HuH-7.5 (cell line): ENCODE measurements around the gene PDE9A.

Experiments
- DNase-seq: peaks from one replicate; pipeline ENCODE4 v3.0.0; 2011; ENCODE audit warnings: low spot score

Gene PDE9A

DNA sequence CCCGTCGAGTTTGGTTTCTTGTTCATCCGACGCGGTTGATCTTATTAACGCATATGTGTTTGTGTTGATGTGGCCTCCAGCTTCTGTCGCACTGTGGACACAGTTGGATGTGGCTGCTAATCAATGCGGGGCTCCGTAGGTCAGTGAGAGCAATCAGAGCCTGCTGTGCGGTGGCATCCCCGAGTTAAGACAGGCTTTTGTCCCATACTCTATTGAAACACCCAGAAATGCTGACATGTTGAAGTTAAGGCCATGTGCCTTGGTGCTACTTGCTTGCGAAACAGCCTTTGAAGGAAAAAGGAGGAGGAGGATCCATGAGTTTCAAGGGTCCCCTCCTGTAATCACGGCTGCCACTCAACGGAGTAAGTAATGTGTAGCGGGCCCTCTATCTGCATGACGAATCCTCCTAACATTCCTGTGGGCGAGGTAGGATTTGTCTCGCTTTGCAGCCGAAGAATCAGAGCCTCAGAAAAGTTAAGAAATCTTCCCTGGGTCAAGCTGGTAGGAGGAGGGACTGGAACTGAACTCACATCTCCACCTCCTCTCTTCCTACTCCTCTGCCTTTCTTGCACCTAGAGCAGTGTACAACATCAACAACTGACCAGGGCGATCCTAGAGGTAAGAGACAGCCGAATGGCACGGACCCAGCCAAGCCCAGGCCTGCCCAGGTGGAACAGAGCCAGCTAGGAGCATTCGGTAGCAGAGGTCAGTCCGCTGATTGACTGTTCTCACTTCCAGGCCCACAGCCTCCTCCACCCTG, 19.5 kb downstream of the PDE9A start:
- no peak for DNase-seq

DNA sequence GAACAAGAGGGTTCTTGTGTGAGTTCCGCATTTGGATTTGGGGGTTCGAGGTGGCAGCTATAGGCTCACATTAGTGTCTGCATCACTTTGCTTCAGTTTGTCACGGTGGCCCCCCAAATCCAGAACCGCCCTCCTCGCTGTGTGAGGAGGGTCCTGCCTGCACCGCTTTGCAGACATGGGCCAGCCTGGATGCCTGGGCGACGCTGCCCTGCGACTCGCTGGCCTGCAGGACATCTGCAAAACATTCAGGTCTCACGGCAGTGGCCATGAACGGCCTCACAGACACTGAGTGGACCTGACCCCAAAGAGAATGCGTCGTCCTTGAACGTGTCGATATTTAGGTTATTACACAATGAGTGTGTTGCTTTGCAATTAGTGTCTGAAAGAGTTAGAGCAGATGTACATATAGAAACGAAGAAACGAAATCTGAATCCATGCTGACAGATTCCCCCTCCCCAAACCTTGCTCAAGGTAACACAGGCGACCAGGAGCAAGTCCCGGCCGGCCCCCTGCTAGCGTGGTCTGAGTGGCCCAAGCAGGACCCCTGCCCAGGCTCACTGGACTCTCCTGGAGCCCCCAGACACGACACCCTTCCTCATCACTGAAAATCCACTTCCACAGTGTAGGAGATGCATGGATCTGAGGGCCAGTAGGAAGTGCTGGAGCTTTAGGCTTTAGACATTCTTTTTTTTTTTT, 20.4 kb downstream of the PDE9A start:
- no peak for DNase-seq

DNA sequence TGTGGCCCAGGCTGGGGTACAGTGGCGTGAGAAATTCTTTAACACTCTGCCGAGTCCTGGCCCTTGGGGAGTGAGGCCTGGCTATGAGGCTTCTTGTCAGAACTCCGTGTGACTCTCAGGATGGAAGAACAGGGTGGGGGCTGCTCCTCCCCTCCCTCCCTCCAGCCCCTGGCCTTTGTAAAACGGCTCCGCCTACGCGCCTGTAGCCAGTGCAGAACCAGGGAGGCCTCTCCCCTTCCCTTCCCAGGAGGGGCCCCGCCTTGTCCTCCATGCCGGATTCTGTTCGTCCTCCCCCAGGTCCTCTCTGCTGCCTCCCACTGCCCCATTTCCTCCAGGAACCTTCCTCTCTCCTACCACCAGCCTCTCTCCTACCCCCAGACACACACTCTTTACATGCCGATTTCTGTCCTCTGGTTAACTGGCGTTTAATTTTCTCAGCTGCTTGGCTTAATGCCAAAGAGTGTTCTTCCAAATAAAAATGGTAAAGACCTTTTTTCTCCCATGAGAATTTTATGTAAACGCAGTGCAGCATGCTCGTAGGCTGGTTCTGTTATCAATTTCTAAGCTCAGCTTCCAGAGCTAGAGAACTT, 21.0 kb downstream of the PDE9A start:
- no peak for DNase-seq

DNA sequence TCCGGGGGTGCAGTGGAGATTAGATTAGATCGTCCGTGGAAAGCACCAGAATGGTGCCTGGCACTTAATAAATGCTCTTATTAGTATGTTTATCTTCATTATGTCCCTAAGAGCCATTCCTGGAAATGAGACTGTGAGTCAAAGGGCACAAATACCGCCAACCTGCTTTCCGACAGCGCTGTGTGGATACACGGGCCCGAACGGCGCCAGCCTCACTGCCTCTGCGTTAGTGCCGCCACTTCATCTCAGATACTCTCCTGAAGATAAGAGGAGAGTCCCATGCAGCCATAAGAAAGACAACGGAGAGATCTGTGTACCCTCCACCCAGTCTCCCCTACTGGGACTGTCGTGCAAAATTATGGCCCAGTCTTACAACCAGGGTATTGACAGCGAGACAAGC, 22.0 kb downstream of the PDE9A start:
- no peak for DNase-seq

DNA sequence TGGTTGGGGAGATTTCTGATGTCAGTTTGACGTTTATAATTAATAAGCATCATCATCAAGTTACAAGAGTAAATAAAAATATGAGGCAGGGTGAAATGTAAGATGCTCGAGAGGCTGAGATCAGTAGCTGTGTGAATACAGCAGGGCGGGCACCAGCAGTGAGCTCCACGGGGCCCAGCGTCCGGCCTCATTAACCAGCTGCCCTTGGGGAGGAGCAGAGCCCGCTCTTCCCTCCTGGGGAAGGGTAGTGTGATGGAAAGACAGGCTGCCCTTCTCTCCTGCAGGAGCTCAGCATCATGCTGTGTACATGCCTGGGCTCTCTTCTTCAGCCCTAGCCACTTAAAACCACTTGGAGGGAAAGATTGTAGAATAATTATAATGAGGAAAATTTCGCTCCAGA, 23.4 kb downstream of the PDE9A start:
- DNase-seq = no peak

DNA sequence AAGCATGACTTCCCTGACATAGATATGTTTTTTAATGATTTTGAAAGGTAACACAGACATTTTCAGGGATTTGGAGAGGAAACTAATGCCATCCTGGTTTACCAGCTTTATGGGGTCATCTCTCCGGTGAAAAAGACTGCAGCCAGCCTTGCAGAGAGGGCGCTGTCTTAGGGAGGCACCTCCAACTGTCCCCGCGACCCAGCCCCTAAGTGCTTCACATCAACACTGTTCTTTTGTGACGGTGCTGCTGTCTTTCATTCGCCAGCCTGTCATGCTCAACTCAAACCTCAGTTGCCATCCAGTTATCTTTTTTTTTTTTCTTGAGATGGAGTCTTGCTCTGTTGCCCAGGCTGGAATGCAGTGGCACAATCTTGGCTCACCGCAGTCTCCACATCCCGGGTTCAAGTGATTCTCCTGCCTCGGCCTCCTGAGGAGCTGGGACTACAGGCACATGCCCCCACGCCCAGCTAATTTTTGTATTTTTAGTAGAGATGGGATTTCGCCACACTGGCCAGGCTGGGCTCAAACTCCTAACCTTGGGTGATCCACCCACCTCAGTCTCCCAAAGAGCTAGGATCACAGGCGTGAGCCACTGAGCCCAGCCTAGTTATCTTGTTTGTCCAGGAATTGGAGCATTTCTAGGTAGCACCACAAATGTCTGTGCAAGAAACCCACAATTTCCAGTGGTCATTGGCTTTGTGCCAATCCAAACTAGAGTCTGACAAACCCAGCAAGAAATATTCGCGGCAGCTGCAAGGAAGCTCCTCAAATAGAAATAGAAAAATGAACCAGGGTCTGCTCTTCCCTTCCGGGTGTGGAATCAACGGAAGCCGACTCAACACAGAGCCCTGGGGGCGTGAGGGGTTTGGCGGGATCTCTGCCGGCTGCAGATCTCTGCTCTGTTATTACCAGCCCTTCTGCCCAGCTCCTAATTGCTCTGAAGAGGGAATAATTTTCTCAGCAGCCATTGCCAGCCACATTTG, 24.2 kb downstream of the PDE9A start:
- no peak for DNase-seq

DNA sequence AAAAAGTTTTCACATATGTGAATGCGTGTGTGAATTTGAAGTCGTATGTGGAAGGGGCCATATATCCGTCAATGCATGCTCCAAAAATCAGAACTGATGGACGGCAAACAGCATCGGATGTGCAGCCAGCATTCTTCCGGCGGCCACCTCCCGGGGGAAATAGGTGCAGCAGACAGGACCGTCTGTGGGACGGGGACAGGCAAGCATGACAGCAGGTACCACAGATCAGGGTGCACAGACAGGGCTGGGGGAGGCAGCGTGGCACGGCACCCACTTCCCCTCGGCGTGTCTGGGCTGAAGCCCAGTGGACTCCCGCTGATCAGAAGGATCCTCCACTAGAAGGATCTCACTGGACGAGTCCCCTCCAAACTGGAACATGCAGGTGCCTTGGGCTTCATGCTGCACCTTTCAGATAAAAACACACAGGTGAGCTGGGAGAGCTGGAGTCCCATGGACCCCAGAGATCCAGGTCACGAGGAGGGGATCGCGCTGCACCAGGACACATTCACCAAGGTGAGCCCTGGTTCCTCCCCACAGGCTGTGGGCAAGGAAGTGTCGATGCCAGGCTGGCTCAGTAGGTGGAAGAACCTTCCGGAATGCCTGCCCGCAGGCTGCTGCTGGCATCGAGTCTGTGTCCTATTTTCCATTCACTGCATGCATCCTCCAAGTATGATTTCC, 25.3 kb downstream of the PDE9A start:
- DNase-seq = no peak

DNA sequence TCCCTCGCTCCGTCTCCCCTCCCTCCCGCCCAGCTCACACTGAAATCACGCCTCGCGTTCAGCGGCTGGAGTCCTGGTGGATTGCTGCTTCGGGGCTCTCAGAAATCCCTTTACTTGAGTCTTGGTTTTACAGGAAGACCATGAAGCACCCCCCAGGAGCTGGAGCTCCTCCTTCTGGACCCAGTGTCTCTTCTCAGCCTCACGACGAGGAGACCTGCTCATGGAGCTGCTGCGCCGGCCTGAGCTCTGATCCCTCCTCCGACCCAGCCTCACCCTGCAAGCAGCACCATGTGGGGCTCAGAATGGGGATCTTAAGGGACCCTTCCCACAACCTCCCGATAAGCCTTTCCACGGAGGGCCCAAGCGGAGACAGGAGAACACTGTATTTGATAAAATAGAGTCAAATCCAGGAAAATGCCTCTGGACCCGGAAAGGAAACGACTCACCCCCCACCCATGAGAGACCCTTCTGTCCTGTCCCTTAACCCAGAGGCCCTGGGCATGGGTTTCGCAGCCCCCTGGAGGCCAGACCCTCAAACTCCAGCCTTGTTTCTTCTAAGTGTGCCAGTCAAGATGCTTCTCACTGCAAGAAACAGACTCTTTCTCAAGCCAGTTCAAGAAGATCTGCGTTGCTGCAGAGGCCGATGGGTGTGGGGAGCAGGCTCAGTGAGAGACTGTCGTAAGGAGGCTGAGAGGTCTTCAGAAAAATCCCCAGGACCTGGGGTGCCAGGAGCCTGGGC, 26.1 kb downstream of the PDE9A start:
- DNase-seq = no peak

DNA sequence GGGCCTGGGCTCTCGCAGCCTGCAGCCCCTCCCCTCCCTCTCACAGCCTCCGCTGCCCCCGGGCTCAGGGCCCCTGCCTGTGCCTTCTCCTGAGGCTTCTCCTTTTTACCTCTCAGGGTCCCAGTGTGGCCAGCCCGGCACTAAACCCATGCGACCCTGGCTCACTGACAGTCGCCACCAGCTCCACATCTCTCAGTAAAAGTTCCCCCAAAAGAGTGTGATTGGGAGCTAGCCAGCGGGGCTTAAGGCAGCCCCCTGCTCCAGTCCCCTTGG, 26.6 kb downstream of the PDE9A start:
- DNase-seq = no peak

DNA sequence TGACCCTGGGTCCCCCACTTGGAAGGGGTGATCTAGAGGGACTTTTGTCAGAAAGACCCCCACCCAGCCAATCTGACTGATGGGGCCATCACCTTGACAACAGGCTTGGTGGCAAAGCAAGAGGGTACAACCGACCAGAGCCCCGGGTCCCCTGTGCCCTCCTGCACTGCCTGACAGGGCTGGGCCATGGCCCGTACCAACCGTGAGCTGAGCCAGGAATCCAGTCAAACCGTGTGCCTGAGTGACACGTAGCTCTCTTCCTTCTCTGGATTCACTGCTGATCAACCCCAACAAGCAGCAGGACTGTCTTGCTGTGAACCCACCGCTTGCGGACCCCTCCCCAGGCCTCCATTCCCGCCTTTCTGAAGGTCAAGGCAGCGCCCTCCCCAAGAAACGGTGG, 27.0 kb downstream of the PDE9A start:
- DNase-seq = no peak

DNA sequence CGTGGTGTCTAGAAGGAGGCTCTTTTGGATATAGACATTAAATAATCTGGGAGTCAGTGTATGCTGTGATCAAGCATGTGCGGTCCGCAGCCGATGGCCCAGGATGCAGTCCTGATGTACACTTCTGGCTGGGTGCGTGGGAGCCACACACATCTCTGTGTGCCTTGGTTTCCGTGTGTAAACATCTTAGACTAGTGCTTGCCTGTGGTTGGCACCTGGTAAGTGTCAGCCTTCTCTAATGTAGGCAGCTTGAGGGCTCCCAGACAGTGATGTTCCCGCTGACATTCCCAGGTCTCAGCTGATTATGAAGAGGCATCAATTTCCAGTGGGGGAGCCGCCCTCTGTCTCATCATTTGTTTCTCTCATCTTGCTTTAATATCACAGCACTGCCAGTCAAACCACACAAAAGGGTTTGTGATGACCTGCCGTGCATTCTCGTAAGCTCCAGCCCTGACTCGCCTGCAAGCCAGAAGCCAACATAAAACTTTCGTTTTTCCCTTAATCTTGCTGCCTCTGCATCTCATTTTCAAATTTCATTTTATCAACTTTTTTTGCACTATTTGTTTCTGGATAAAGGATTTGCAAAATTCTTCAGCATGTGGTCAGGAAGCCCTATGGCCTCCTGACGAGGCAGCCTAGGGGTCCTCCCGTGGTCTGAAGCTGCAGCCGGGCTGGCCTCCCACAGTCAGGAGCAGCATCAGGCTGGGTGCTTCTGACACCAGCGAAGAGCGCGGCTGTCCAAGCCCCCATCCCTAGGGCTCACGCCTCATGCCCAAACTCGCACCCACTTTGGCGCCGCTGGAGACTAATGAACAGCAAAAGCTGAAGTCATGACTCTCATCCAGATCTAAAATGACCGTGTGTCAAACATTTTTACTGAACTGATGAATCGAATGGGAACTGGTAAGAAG, 28.1 kb downstream of the PDE9A start:
- DNase-seq = no peak

DNA sequence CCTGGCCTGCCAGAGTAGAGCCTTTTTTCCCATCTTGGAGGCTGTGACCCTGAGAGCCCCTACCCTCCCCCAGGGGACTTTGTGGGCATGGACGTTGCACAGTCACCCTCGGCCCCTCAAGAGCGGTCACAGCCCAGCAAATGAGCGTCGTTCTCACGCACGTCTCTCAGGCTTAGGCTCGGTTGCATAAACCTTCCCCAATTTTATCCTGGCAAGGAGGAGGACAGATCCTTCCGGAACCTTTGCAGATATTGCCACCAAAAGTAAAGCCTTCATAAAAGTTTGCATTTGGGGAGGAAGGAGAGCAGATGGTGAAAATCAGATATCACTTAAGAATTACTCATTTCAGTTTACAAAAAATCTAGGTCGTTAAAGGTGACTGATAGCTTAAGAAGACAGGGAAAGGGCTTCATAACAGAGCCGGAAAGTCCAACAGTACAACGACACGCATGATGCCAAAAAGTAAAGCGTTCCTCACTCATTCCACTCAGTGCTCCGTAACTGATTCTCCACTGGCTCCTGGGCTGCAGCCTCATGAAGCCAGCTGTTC, 29.3 kb downstream of the PDE9A start:
- no peak for DNase-seq

DNA sequence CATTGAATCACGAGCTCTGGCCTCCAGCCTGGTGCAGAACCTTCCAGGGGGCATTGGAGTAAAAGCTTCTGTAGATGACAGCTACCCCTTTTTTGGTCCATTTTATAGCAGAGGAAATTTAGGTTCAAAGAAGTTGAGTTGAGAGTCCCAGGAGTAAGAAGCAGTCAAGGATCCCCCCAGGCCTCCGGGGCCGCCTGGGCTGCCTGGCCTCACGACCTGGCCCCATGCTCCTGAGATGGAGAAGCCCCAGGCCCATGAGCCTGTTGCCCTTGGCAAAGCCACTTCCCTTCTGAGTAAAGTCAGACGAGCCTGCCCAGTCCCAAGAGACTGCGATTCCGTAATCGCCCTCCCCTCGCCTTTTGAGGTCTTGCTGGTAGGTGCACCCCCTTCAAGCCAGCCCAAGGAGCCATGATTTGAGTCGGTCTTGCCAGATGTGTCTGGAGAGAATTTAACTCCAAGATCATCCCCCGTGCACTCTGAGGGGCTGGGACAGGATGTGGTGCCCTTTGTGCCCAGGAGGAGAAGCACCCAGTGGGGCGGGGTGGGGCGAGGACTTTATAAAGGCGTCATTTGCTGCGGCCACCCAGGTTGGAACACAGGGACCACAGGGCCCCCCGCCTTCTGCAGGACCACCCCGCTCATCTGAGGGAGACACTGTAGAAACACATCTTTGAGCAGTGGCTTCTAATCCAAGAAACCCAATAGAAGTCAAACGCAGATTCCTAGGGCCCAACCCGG, 30.1 kb downstream of the PDE9A start:
- no peak for DNase-seq

DNA sequence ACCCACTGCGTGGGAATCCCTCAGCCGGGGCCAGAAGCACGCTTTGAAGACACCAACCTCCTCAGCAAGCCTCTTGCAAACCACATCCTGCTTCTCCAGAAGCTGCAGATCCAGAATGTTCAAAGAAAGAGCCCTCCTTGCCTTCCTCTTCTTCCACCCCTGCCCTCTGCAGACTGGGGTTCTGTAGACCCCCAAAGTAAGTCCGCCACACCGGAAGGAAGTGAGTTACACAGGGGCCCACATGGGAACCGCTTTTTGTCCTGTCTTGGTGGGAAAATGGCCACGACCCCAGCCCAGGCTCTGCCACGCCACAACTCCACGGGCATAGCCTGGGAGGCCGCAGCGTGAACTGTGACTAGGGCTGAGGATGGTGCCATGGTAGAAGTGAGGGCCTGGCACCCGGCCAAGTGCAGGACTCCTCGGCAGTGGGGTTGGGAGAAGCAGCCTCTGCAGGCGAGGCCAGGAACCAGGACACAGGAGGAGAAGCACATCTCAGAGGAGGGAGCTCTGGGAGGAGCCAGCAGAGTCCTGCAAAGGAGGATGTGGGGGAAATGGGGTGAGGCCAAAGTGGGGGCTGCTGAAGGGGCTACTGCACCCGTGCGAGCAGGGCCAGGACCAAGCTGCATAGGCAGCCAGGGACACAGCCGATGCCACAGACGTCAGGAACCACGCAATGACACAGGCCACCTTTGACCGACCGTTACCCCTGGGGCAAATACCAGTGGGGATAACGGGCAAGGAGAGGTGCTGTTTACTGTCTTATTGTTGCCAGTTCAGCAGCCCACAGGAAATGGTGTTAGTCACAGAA, 30.9 kb downstream of the PDE9A start:
- DNase-seq = no peak

DNA sequence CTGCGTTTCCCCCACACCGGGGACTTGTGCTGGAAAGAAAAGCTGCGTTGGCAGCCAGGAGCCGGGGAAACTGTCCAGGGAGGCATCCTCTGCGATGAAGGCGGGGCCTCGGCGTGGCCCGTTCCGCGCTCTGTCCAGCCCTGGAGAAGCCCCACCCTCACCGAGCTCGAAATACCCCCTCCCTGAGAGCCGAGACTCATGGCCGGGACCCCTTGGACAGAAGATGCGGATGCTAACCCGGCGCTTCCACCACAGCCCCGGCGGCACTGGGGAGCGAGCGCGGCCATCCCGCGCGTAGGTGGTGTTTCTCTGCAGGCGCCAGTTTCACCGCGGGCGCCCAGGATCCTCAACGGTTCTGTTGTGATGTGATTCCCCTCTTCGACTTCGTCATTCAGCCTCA, 31.6 kb downstream of the PDE9A start:
- DNase-seq = no peak

DNA sequence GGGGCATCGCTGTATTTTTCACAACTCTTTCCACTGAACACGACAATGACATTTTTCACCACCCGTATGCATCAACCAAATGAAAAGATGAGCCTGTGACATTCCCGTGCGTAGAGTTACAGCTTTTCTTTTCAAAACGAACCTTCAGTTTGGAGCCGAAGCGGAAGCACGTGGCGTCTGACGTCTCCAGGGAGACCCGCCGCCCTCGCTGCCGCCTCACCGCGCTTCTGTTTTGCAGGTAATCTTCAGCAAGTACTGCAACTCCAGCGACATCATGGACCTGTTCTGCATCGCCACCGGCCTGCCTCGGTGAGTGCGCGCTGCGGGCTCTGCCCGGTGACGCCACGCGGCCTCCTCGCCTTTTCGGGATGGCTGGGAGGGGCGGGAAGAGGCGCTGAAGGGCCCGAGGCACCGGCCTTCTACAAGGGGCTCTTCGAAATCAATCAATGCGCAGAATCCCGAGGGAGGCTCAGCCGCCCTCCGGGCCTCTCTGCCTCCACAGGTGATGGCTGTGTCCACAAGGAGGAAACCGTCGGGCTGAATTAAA, 32.6 kb downstream of the PDE9A start:
- DNase-seq = no peak

DNA sequence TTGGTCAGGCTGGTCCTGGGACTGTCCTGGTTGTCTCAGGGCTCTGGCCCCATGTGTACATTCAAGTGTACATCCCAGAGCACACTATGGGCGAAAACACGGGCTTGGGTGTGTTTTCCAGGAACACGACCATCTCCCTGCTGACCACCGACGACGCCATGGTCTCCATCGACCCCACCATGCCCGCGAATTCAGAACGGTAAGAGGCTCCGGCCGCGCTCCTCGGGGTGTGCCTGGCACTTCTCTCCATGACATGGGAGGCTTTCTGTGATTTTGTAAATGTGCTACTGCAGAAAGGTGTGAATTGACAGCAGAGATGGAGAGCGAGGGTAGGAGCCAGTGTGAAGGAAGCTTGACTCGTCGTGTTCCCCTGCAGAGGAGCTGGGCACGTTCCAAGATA, 34.4 kb downstream of the PDE9A start:
- no peak for DNase-seq

DNA sequence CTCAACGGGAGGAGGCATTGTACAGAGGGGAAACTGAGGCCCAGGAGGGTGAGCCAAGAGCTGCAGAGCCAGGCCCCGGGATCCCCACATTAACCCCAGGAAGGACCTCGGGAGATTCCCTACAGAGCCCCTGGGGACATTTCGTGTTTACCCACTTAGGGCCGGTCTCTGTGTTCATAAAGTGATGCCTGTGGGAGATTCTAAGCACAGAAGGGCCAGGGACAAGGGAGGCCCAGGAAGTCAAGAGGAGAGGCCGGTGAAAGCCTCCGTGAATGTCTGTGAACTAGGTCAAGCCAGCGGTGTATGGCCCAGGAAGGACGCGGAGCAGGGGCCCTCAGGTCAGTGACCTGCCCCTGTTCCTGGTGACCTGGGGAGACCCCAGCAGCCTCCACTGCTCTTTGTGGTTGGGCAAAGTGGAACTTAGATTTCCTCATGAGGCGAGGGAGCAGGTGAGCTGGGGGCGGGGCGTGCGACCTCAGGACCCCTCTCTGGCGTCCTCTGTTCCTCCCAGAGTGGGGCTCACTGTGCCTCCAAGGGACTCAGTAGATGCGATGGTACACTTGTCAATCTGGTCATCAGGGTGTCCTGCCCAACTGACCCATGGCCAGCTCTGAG, 34.9 kb downstream of the PDE9A start:
- no peak for DNase-seq
